Suprapubic skin (tissue), 4 donors: ENCODE results near the gene MANEAL.

ENCODE experiments used
- EP300 ChIP-seq: sonication (generic); formaldehyde crosslinking; IDR thresholded peaks from one replicate; pipeline ENCODE4 v1.6.1; 2017; ENCODE audit warnings: antibody characterized with exemption
- POLR2A ChIP-seq, 2 donors: fragments of 450-650 bp; IDR thresholded peaks; one replicate each; pipeline ENCODE4 v1.6.1; 2017; ENCODE audit warnings: antibody characterized with exemption in 2 of 2, mild to moderate bottlenecking in 2 of 2, moderate library complexity in 2 of 2
- POLR2AphosphoS5 ChIP-seq, 3 donors: sonication (generic); formaldehyde crosslinking; IDR thresholded peaks; one replicate each; pipeline ENCODE4 v1.6.1; 2017; ENCODE audit warnings: antibody characterized with exemption in 3 of 3
- TF ChIP-seq, protein P1 (sequence below), 2 donors: fragments of 200-600 bp in 1 of 2; fragments of 450-650 bp in 1 of 2; sonication (generic) in 1 of 2; IDR thresholded peaks; one replicate each; pipeline ENCODE4 v1.5.1; 2016 to 2019; ENCODE audit warnings: antibody characterized with exemption in 2 of 2, mild to moderate bottlenecking in 1 of 2, moderate library complexity in 1 of 2

DNA sequence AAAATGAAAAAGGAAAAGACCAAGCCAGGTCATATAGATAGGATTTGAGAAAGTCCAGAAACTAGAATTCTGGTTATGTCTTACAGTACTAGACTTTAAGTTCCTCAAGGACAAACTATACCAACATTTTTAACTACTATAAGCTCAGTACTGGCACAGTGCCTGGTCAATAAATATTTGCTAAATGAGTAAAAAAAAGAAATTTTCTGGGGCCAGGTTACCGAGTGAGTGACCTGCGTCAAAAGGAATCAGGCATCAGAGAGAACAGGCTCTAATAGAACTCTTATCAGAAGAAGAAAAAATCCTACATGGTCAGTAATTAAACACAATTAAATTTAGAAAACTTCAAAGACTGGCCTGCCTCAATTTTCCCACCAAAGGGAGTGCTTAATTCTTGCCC is 38.2 kb downstream of the MANEAL start:
- TF ChIP-seq EP300, result no peak
- TF ChIP-seq, protein P1, sequence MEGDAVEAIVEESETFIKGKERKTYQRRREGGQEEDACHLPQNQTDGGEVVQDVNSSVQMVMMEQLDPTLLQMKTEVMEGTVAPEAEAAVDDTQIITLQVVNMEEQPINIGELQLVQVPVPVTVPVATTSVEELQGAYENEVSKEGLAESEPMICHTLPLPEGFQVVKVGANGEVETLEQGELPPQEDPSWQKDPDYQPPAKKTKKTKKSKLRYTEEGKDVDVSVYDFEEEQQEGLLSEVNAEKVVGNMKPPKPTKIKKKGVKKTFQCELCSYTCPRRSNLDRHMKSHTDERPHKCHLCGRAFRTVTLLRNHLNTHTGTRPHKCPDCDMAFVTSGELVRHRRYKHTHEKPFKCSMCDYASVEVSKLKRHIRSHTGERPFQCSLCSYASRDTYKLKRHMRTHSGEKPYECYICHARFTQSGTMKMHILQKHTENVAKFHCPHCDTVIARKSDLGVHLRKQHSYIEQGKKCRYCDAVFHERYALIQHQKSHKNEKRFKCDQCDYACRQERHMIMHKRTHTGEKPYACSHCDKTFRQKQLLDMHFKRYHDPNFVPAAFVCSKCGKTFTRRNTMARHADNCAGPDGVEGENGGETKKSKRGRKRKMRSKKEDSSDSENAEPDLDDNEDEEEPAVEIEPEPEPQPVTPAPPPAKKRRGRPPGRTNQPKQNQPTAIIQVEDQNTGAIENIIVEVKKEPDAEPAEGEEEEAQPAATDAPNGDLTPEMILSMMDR (IDR thresholded peaks at IDR 0.05), result no peak
- TF ChIP-seq POLR2A (IDR thresholded peaks at IDR 0.05), result no peak
- TF ChIP-seq POLR2AphosphoS5 (IDR thresholded peaks at IDR 0.05), result no peak
